Stomach (tissue), 4 donors: ENCODE measurements around the gene CHD3.

Experiments used
- CTCF ChIP-seq, 7 experiments: fragments of 450-650 bp in 4 of 7; fragments of 200-600 bp in 3 of 7; sonication (generic) in 3 of 7; IDR thresholded peaks; one replicate each; pipeline ENCODE4 v1.5.1; 2016 to 2019; ENCODE audit warnings: antibody characterized with exemption in 7 of 7, control low read depth in 2 of 7, mild to moderate bottlenecking in 1 of 7
- POLR2A ChIP-seq, 4 donors: fragments of 450-650 bp; IDR thresholded peaks; one replicate each; pipeline ENCODE4 v1.6.1; 2016; ENCODE audit warnings: antibody characterized with exemption in 4 of 4, control low read depth in 2 of 4, mild to moderate bottlenecking in 1 of 4, moderate library complexity in 1 of 4
- POLR2AphosphoS5 ChIP-seq, 3 donors: sonication (generic); formaldehyde crosslinking; IDR thresholded peaks; one replicate each; pipeline ENCODE4 v1.6.1; 2016; ENCODE audit warnings: antibody characterized with exemption in 3 of 3

GRCh38 chr17:7943291-7943690 is 54.7 kb downstream of the CHD3 start:
- no peak for TF ChIP-seq POLR2AphosphoS5 (IDR thresholded peaks at IDR 0.05)
- TF ChIP-seq POLR2A (IDR thresholded peaks at IDR 0.05) = no peak
- TF ChIP-seq CTCF (IDR thresholded peaks at IDR 0.05) = no peak
